COLO829 (cell line): Measurements from ENCODE around the gene FBXW2.
A peak's percentile ranks its signal among the peaks of the same experiment; 100 is the strongest.
"Not testable (repeated sequence)": the region's sequence is repeated elsewhere in the genome, so short reads cannot be mapped to it uniquely, and the experiment has no call there.

Source experiments
- DNase-seq: peaks from one replicate; pipeline ENCODE4 v3.0.0; 2012; ENCODE audit warnings: low spot score

The FBXW2 gene

DNA sequence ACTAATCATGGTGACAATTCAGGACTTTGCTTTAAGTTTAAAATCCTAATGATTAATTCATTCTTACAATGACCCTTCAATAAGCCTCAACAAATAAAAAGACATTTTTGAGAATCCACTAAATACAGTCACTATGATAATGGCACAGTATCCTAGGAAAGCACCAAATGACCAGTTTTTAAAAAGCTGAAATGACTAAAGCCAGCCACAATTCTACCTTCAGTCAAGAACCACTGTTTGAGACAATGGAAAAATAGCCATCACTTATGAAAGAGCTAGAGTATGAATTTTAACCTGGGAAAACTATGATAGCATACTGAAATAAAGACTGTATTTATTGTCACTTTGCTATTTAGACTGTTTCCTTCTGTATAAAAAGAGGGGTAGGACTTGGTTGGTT, 14.0 kb downstream of the FBXW2 start:
- DNase-seq, result no peak

DNA sequence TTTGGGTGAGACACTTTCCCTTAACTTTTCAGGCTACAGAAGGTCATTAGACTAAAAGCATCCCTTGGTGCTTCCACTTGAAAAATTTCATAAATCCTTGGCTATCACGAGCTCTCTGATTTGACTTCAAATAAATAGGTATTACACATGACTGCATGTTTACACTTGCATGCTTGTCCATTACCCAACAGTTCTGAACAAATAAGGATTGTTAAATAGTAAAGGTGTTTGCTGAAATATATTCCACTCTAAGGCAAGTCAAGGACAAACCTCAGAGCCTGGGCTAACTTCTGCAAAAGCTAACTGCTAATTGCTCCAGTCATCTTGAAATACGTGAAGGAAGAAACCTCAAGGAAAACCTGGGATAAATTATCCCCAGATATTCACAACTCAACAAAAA, 14.5 kb downstream of the FBXW2 start:
- no peak for DNase-seq

DNA sequence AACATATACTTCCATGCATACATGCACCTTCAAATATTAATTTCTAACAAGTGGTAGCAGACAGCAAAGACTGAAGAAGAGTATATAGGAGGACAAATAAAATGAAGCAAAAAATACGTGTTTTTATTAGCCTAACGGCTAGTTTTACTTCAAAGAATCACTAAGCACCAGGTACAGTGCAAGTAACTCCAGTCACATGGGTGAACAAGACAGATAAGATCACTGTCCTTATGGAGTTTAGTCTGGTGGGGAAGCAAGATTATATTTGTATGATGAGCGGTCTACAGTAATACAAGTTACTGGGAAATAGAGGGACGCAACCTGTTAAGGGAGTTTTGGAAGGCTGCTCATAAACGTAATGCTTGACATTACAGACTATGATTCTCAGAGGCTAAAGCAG, 16.0 kb downstream of the FBXW2 start:
- no peak for DNase-seq

DNA sequence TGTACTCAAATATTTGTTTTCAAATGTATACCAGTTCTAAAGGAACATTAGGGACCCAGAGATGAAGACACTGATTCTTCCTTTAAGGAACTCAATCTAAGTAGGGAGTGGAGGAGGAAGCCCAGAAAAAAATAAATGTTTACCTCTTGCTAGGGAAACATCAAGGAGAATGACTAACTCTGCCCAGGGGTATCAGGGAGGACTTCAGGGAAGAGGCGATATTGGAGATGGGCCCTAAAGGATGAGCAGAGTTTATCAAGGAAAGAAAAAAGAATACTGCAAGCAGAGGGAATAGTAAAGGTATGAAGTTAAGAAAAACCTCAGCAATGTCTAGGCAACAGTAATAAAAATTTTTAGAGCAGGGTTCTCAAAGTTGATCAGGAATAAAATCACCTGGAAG, 16.4 kb downstream of the FBXW2 start:
- DNase-seq, result no peak

DNA sequence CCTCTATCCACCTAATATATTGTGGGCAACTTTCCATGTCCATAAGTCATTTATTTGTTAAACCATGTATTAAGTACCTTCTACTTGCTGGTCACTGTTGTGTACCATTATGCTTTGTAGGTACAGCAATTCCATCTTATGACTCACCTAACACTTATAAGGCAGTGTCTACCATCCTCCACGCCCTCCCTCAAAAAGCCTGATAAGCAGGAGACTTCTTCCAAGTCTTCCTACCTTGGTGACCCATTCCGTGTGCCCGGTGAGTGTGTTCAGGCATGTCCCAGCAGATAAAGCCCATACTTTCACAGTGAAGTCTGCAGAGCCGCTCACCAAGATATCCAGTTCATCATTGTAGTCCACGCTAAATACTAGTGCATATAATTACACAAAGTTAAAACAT, 17.4 kb downstream of the FBXW2 start:
- DNase-seq, result no peak

DNA sequence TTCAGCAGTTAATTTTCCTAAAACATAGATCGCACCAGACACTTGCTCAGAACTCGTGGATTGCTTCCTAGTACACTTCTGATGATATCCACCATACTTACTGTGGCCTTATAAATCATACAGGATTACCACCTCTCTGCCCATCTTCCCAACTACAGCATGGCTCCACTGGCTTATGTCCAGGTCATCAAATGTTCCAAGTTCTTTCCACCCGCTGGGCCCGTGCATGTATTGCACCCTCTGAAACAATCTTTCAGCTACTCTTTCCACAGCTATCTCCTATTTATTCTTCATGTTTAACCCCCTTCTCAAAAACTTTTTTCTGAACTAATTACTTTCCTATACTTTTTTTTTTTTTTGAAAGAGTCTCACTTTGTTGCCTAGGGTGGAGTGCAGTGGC, 18.5 kb downstream of the FBXW2 start:
- DNase-seq, result no peak

DNA sequence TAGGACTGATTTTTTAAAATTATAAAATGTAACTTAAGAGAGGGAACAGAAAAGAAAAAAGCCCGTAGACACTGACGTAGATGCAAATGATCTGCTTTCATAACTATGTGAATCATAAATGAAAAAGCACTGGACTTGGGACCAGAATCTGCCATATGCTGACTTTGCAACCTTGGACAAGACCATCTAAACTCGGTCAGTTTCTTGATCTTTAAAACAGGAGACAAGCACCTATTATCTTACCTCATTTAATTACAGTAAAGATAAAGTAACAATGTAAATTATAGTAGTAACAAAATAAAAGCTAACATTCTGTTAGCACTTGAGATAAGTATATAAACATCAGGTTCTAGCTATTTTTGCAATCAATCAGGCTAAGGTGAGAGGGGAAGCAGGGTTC, 20.0 kb downstream of the FBXW2 start:
- DNase-seq, result no peak

DNA sequence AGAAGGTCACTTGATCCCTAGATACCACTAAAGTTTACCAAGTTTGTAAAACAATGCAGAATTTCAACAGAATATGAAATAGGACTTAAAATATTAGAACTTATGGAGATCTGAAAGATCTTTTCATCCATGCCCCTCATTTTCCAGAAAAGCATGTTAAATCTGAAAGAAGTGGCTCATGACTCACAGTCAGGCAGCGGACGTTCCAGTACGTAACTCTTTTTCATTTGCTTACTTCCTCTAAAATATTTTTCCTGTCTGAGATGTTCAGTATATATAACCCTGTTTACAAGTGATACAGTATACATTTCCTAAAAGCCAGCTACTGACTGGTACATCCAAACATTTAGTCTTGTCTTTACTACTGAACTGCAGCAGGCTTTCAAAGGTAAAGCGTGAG, 22.3 kb downstream of the FBXW2 start:
- no peak for DNase-seq

DNA sequence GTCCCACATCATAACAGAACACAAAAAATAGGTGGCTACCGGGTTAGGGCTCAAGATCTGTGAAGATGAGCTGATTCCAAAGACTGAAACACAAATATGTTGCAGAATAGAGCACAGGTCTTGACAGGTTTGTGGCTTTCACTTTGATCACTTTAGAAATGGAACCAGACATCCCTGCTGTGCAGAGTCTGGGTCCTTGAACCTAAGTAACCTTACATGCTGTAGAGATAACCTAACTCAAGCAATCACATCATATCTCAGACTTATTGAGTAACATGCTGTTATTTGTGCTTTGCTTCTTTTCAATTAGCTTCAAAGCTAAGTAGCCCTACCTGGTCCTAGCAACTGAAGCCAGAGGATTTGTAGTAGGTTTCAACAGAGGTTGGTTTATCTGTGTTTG, 24.3 kb downstream of the FBXW2 start:
- no peak for DNase-seq

DNA sequence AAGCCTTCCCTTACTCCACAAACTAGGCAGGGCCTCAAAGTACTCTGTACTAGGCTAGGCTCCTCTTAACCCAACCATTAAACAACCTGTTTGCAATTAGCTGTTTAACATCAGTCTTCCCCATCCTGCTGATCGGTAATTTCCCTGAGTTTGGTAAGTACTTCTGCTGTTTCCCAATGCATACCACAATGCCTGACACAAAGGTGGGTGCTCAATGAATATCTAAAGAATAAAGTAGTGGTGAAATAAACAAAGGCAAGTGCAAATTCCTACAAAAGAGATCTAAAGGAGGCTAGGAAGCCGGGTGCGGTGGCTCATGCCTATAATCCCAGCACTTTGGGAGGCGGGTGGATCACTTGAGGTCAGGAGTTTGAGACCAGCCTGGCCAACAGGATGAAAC, 25.0 kb downstream of the FBXW2 start:
- DNase-seq, result no peak

DNA sequence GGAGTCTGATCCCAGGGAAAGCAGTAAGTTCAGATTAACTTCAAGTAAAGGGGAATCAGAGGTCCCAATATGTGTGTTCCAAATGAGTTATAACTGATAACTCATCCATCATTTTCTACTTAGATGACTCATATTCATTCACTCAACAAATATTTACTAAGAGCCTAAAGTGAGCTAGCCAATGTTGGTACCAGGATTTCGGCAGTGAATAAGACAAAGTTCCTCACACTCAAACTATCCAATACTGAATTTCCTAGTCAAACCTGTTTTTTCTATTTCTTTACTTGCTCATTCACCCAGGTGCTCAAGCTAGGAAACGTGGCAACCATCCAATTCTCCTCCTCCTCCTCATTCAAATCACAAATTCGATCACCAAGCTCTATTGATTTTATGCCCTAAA, 25.8 kb downstream of the FBXW2 start:
- DNase-seq, result no peak

DNA sequence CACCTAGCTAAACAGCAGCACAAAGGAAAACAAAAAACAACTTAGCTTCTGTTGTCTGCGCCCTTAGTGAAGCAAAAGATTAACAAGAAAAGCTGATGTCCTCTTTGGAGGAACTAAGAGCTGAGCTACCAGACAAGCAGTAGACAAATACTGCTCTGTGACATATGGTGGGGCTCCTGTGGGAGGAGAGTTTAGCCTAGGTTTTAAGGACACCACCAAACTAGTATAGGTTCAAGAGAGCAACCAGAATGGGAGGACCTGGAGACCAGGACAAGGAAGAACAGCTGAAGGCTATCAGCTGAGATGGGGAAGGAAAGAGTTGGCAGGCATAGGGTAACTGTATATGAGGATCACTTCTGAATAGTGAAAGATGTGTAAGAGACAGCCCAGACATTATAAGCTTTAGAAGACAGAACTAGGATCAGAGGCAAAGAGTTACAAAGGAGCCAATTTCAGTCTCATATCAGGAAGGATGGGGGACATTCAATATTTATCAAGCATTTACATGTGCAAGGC, 27.2 kb downstream of the FBXW2 start:
- DNase-seq, result no peak

DNA sequence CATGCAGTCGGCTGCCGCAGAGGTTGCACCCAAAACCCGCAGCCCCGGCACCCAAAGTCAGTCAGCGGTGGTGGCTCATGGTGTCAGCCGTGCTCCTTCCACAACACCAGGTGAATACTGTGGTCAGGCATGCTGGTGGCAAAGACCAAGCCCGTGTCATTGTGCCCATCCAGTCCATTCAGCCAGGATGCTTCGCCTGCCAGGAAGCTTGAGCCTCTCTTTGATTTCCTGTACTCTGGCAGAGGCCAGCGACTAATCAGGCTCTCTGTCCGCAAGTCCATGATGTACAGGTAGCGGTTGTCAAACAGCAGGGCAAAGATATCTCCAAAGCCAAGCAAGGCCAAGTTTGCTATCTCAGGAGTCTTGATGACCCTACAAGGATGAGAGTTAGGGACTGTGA, 28.7 kb downstream of the FBXW2 start:
- no peak for DNase-seq

DNA sequence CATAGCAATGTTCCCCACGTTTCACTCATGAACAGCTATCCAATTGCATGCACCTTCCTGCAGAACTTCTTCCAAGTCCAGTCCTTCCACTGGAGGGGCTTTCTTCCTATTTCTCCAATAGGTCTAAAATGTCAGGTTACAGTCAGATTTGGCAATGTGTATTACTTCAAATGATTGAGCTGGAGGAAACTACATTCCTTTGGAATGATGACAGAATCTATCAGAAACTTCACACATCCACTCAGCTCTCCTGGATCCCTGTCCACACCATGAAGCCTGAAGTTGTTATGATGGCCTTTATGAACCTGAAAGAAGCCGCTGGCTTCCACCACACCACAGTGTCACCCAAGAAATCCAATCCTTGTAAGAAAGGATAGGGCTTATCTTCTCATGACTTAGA, 32.2 kb downstream of the FBXW2 start:
- DNase-seq, result no peak

DNA sequence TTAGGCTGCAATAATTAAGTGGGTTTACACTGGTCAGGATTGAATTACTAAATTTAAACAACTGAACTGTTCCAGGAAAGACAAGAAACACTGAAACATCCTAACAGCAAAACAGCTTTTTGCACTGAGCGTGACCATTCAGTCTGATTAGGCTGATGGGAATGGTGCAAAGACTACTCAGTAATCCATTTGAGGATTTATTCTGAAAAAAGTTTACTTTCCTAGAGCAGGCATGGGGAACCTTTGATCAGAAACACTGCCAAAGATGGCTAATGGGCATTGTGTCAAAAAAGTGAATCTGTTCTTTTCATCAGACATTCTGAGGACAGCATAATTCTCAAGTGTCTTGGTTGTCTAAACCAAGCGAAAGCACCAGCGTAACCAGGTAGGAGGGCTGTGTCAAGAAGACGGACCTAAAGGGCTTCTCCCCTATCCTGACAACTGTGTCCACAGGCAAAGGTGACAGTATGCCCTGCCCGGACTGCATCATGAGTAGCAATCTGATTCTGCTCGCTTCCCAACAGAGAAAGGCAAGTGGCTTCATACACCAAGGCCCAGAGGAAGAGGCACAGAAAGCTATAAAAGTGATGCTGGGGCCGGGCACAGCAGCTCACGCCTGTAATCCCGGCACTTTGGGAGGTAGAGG, 33.3 kb downstream of the FBXW2 start:
- no peak for DNase-seq

DNA sequence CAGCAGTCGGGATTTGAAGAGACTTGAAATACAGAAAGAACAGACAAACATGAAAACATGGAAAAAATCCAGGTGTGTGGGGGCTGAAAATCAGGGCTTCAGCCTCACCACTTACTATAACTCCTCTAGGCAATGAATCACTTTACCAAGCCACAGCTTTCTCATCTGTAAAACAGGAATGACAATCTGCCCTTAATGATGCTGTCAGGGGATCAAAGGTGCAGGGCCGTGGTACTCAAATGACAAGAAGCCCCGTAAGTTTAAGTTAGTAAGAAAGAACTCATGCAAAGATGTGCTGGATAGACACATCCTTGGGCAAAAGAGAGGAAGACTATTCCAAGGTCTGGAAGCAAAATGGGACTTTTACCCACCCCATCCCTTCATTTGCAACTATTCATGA, 34.7 kb downstream of the FBXW2 start:
- DNase-seq, result no peak

DNA sequence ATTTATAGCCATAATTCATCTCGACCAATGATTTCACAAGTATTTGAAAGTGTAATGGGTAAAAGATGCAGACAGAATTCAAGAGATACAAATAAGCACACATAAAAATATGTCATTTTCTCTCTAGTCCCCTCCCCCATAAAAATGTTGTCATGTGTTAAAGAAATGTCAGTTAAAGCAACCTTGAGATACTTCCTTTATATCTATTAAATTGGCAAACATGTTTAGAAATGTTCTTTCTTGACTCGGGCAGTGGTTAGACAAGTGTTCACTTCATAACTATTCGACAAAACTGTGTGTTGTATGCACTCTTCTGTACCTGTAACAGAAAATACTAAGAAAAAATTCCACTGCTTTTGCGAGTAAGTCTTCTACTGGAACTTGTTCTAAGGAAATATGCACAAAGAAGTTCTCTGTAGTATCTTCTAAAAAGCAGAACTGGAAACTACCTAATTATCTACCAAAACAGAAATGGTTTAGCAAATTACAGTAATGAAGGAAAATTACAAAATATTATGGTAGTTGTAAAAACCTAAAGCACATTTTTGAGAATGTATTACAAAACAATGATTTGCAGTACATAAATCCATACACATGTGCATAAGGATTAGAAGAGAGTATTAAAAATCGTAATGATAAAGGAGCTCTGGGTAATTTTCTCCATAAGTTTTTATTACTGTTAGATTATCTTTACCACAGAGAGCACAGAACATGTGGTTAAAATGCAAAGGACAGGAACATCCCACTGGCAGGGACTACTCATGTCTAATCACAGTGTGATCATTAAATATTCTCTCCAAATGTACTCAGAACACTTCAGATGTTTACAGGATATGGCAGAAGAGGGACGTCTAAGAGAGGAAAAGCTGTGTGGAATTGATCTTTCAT, 35.9 kb downstream of the FBXW2 start:
- DNase-seq, result no peak

DNA sequence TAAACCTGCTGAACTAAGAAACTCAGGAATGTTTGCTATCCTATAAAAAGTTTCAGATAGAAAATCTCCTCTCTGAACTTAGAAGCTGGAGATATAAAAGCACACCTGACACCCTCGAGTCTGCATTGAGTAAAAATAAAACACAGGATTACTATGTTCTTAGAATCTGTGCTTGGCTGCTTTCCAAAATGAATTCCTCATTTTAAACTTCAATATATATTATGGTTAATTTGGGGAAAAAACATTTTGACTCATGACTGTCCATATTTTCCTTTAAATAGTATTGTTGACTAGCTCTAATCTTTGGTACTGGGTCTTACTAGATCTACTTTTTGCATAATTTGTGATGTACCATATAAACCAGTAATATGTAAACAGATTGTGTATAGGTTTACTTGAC, 36.7 kb downstream of the FBXW2 start:
- no peak for DNase-seq

DNA sequence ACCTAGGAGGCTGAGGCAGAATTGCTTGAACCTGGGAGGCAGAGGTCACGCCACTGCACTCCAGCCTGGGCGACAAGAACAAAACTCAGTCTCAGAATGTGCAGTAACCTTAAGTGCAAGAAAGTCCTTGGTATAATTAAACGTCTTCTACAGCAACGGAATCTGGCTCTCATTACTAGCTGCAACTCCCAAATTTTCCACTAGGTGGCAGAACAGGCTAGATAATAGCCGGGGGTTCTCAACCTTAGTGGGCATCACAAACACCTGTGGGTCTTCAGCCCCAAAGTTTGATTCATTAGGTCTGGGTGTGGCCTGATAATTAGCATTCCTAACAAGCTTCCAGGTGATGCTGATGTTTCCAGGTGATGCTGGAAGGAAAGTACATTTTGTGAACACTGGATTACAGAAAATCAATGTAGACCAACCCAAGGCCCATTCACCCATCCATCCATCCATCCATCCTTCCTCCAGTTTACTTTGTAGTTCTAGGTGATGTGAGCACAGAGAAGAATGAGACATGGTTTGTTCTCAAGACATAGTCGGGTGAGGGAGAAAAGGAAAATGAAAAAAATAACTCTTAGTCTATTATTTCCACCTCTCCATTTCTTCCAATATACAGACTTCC, 37.3 kb downstream of the FBXW2 start:
- DNase-seq, result peak; percentile 63

DNA sequence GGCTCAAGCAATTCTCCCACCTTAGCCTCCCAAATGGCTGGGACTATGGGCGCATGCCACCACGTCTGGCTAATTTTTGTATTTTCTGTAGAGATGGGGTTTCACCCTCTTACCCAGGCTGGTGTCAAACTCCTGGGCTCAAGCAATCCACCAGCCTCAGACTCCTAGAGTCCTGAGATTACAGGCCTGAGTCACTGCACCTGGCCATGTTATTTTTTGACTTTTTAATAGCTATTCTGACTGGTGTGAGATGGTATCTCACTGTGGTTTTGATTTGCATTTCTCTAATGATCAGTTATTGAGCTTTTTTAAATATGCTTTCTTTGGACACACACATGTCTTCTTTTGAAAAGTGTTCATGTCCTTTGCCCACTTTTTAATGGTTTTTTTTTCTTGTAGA, 38.2 kb downstream of the FBXW2 start:
- no peak for DNase-seq

DNA sequence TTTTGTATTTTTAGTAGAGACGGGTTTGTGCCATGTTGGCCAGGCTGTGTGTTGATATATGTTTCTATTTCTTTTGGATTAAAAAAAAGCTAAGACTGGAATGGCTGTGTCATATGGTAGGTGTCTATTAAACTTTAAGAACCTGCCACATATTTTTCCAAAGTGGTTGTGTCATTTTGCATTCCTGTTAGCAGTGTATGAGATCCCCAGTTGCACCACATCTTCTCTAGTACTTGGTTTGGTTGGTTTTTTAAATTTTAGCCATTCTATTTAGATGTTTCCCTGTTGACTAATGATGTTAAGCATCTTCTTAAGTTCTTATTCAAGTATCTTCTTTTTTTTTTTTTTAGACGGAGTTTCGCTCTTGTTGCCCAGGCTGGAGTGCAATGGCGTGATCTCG, 42.8 kb downstream of the FBXW2 start:
- no peak for DNase-seq

DNA sequence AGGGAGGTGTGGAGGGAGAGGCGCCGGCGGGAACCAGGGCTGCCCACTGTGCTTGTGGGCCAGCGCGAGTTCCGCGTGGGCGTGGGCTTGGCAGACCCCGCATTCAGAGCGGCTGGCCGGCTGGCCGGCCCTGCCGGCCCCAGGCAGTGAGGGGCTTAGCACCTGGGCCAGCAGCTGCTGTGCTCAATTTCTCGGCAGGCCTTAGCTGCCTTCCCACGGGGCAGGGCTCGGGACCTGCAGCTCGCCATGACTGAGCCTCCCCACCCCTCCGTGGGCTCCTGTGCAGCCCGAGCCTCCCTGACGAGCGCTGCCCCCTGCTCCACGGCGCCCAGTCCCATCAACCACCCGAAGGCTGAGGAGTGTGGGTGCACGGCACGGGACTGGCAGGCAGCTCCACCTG, 46.9 kb downstream of the FBXW2 start:
- DNase-seq, result not testable (repeated sequence)

DNA sequence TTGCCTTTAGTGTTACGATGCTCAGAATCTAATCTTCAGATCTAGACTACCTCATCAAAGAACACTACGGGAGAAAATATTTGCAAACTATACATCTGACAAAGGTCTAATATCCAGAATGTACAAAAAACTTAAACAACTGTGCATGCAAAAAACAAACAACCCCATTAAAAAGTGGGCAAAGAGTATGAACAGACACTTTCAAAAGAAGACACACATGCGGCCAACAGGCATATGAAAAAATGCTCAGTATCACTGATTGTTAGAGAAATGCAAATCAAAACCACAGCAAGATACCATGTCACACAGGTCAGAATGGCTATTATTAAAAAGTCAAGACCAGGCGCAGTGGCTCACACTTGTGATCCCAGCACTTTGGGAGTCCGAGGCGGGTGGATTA, 47.9 kb downstream of the FBXW2 start:
- no peak for DNase-seq
